ENCODE measurements around the gene TTC7B.
"Not testable (repeated sequence)": the region's sequence is repeated elsewhere in the genome, so short reads cannot be mapped to it uniquely, and the experiment has no call there.

The TTC7B gene

DNA sequence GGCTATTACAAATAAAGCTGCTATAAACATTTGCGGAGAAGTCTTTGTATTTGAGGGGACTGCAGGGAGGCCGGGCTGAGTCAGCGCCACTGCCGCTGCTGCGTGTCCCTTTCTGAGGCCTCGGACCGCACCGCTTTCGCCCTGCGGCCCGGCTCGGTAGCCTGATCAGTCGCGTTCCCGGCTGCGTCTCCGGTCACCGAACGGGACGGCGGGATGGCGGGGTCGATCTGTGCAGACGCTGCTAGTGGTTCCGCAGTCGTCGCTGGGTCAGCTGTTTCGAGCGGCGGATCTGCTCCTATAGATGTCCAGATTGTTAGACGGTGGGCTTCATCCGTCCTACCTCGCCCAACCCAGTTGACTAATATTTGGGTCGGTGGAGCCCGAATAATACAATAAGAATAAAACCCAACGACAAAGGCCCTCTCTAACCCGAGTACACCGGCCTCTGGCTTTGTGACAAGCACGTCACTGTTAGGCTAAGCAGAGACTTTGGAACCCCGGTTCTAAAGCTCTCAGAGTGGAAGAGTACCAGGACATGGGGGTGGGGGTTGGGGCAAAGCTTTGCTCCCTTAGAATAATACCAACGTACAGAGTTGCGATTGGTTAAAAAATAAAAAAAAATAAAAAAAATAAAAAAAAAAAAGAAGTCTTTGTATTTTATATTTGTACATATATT lies 290.7 kb downstream of the TTC7B start:
- not testable (repeated sequence) for DNase-seq (ENCODE audit: low read depth in 2 of 2)

DNA sequence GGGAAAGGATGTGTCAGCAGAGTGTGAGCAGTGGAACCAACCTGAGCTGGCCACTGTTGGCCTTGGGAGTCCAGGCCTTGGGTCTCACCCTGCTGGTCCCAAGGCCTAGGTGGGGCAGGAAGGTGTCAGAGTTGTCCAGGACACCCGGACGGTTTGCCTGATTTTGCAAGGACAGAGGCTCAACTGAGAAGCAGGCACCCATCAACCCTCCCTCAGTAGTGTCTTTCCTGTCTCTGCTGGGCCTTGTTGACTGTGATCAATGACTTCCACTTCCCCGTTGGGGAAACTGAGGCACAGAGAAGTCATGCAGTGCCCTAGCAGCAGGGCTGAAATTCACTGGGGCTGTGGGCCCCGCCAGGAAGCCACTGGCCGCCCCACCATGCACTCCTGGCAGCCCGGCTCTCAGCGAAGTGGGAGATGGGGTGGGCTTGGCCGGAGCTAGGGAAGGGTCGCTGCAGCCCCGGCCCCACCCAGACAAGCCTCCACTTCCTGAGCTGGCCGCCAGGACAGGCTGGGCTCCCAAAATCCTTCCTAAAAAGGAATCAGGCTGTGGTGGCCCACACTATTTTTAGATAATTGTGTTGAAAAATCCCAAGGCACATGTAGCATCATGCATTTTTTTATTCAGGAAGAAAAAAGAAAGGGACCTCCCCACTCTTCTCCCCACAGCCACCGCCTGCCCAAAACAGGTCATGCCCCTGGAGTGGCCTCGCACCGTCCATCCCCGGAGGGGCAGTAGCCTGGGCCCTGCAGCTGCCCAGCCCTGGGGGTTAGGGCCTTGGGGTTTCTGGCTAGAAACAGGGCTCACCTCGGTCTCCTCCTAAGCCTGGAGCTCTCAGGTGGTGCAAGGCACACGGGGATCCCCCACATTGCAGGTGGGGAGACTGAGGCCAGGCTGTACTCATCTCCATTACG lies 292.0 kb downstream of the TTC7B start:
- DNase-seq (ENCODE audit: low read depth in 2 of 2), result no peak

DNA sequence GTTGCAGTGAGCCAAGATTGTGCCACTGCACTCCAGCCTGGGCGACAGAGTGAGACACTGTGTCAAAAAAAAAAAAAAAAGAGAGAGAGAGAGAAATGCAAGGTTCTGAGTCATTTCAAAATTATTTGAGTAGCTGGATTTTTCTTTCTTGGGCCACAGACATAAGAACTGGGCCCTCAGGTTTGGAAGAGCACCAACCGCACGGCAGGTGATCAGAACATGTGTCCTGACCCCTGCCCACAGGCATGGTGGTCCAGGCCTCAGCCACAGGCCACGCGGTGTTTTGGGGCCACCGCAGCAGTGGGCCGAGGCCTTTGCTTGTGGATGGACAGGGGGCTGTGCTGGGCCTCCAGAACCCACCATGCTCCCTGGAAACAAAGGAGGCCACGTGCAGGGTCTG lies 292.7 kb downstream of the TTC7B start:
- no peak for DNase-seq (ENCODE audit: low read depth in 2 of 2)

DNA sequence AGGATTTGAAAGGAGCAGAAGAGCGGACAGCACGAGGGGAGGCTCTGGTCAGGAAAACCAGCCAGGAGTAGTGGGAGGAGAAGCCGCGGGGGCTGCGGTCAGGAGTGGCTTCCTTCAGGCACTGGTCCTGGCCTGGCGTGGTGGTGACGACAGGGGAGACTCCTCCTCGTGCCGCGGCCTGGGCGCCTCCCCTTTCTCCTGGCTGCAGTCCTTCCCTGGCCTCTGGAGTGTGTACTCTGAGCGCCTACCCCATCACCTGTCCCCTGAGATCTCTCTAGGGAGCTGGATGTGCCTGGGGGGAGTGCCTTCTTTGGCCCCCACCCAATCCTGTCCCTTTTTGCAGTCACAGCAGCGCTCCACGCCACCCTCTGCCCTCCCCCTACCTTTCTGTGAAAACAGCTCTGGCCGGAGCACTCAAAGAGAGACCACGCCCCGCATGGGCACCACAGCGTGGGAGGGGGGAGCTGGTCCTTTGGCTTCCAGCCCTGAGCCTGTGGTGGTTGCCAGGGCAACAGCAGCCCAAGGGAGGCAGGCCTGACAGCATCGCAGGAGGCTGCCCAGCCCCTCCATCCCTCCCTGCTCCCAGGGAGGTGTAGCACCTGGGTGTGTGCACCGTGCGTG lies 293.5 kb downstream of the TTC7B start:
- DNase-seq (ENCODE audit: low read depth in 2 of 2), result no peak

DNA sequence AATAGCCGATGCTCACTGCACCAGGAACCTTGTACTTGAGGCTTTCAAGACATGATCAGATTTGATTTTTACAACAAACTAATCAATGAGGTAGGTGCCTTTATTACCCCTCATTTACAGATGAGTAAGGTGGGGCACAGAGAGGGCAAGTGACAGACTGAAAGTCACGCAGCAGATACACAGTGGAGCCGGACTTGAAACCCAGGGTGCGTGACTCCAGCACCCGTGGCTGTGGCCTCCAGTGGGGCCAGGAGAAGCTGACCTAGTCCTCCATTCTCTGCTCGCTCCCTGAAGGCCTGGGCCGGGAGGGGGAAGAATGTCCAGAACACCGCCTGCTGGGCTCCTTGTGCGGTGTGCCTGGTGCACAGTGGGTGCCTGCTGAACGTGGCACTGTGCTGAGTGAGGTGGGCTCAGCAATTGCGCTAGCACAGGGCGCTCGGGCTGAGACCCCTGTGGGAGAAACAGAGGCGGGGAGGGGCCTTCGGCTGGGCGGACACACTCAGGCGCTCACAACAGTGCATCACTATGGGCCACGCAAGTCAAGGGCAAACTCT lies 294.2 kb downstream of the TTC7B start:
- no peak for DNase-seq (ENCODE audit: low read depth in 2 of 2)

DNA sequence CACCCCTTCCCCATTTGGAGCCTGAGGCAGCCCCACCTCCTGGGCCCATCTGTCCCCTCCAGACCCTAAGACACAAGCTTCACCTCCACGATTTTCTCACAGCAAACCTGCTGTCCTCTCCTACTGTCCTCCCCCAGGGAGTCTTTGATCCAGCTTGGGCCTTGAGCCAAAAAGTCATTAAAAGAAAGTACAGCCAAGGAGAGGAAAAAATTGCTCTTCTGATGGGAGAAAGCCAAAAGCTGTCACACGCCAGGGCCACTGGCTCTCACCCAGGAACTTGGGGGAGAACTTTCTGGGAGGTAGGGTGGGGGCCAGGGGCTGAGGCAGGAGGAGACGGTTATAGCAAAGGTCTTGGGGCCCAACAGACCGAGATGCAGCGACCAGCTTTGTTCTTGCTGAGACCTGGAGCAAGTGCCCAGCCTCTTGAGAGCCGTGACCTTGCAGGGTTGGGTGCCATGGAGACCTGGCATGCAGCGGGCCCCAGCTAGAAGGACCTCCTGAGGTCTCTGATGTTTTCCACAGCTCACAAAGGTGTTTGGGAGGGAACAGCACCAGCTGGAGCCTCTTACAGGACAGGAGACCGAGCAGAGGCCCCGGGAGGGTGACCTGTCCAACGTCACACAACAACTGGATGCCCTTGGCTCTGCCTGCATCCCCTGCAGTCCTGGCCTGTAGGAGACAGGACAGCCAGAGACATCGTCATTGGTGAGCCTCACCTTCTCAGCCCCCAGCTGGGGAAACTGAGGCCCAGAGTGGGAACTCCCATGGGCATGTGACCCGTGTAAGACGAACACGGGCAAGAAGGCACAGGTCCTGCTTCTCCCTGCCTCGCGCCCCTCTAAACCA lies 294.9 kb downstream of the TTC7B start:
- no peak for DNase-seq (ENCODE audit: low read depth in 2 of 2)

DNA sequence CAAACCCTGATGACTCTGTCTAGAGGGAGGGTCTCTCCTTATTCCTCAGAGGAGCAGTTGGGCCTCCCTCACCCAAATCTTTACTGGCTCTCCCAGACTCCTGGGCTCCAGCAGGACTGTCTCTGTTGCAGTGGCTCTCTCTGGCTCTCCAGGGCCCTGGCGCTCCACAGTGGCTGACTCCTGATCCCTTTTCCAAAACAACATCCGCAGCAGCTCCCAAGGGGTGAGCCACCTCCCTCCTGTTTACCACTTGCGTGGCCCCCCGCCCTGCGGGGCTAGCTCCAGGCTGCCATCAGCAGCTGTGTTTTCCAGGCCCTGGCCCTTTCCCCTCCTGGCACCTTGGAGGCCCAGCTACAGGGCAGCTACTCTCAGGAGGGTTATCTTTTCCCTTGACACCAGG lies 295.9 kb downstream of the TTC7B start:
- no peak for DNase-seq (ENCODE audit: low read depth in 2 of 2)

DNA sequence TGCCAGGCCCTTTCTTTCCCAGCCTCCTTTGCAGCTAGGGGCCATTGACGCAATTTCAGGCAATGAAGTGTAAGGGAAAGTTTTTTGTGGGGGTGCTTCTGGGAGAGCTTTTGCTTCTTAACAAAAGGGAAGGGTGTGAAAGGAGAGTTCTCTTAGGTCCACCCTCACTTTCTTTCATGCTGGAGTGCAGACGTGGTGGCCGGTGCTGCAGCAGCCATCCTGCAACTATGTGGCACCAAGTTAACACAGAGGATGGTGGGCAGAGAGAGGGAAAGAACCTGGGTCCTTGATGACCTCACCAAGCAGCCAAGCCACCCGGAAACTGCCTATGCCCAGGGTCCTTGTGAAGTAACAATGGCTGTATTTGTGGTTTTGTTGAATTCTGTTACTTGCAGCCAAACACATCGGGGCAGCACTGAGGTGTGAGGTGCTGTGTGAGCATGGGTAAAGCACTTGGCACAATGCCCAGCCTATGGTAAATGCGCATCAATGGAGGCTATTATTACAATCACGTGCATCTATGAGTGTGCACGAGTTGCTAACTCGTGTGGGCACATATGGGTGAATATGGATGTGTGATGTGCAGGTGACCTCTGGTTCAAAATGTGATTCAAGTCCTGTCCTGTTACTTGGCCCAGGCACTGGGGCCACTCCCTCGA lies 296.8 kb downstream of the TTC7B start:
- DNase-seq (ENCODE audit: low read depth in 2 of 2), result no peak

DNA sequence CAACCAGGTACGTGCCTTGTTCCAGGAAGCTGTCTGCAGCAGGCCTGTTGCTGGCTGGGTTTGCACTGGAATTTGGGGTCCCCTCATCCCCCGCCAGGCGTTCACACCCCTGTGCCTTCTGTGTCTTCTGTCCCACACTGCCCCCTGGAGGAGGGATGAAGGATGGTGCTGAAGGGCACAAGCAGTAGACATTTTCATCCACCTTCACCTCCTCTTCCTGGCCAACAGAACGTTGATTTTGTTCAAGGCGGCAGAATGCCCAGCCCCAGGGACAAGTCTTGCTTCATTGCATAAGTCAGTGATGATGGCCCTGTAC lies 297.3 kb downstream of the TTC7B start:
- DNase-seq (ENCODE audit: low read depth in 2 of 2), result peak; percentile 4 to 23

DNA sequence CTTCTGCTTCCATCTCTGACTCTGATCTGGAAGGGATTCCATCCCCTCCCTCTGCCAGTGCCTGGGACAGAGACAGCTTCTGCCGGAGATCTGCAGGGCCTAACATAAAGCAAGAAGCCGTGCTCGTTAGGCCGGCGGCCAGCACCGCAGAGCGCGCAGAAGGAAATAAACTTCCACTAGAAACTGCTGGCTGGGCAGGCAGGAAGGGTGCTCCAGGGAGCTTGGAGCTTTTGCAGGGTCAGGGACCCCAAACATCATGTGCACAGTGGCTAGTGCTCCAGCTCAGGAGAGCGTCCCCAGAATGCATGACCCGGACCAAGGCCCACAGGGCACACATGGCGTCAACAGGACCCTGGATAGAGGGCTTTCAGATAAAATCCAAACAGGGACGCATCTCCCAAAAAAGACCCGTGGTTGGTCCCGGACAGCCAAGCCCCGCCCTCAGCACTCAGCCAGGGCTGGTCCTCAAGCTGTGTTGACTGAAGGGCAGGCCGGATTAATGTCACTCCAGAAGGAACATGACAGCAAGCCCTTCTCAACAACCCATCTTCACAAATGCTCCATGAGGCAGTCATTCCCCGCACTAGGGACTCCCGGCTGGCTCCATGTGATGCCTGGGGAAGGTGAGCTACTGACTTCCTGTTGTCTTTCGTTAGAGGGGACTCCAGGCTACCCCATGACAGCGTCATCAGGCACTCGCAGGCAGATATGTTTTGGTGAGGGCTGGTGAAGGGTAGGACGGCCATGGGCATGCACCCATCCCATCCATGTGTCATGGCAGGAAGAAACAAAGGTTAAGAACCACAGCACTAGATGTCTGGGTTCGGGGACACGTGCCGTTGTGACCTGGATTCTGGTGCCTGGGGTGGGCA lies 297.9 kb downstream of the TTC7B start:
- no peak for DNase-seq (ENCODE audit: low read depth in 2 of 2)

DNA sequence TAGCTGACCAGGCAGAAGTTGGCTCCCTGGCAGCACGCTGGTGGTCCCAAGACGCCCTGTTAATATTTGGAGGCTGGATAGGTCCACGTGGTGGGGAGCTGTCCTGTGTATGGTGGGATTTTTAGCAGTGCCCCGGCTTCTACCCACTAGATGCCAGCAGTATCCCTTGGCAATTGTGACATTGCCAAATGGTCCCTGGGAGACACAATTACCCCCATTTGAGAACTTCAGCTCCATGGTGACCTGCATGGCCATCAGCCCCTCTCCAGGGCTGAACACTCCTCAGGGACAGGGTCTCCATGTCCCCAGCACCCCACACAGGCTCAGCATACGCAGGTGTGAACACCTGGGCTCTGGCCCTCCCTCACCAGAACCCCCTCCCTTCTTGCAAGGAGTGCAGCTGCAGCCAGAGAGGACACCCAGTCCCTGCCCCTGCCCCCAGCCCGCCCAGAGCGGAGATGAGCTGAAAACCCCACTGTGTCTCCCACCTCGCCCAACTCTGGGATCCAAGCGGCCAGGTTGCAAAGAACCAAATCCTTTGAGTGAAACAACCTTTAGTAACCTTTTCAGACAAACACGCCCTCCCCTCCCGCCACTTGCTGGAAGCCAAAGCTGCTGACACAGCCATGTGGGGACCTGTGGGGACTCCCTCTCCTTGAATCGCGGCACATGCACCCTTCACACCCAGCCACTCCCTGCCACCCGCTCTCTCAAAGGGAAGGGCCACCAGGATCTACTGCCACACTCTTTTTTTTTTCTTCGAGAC lies 299.0 kb downstream of the TTC7B start:
- no peak for DNase-seq (ENCODE audit: low read depth in 2 of 2)

DNA sequence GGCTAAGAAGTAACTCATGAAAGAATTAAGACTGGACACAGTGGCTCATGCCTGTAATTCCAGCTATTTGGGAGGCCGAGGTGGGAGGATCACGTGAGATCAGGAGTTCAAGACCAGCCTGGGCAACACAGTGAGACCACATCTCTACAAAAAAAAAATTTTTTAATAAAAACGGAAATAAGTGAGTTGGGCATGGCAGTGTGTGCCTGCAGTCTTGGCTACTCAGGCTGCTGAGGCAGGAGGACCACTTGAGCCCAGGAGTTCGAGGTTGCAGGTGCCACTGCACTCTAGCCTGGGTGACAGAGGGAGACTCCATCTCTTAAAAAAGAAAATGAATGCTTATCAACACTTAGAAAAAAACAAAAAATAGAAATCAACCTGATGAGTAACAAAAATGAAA lies 301.7 kb downstream of the TTC7B start:
- no peak for DNase-seq (ENCODE audit: low read depth in 2 of 2)

DNA sequence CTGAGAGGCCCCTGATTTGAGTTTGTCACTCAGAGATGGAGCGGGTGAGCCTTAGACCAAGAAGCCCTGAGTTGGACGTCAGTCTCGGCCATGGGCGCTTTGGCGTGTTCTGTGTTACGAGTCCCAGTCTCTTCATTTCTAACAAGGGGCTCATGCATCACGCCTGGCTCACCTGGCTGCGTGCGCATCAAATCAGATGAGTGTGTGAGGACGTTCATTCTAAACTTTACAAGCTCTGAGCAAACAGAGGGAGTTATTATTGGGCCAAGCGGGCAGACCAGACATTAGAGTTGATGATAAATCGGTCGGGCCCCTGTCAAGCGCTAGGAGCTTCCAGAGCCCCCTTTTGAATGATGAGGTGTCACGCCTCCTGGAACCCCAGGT lies 302.2 kb downstream of the TTC7B start:
- no peak for DNase-seq (ENCODE audit: low read depth in 2 of 2)

DNA sequence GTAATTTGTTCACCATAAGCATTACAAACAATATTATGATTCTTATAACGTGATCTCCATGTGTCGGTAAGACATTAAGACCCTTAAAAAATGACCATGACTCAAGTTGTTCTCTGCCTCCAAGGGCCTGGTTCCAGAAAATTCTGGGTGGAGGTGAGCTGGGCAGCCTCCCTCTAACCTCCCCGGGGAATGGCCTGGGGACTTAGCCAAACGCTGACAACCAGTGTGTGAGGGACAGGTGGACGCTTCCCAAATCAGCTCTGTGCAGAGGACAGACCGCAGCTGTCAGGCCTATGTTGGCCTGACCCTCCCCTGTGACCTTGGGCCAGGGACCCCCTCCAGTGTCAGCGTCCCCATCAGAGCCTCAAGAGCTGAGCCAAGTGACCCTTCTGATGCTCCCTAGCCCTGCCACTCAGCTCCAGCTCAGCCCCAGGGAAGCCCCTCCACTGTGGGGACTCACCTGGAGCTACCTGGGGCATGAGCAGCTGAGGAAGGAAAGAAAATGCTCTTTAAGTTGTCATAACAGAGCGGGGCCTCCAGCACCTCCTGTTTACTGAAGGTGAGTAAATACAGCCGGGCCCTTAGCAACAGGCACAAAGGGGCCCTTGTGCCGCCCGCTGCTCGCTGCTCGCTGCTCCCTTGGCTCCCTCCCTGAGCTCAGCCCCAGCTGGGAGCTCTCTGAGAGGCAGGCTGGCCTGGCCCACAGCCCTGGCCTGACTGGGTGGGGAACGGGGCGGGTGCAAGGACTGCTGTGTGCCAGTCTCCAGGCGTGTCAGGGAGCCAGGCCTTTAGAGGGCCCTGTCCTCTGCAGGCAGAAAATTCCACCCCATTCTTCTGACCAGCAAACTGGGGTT lies 302.8 kb downstream of the TTC7B start:
- DNase-seq (ENCODE audit: low read depth in 2 of 2), result no peak

DNA sequence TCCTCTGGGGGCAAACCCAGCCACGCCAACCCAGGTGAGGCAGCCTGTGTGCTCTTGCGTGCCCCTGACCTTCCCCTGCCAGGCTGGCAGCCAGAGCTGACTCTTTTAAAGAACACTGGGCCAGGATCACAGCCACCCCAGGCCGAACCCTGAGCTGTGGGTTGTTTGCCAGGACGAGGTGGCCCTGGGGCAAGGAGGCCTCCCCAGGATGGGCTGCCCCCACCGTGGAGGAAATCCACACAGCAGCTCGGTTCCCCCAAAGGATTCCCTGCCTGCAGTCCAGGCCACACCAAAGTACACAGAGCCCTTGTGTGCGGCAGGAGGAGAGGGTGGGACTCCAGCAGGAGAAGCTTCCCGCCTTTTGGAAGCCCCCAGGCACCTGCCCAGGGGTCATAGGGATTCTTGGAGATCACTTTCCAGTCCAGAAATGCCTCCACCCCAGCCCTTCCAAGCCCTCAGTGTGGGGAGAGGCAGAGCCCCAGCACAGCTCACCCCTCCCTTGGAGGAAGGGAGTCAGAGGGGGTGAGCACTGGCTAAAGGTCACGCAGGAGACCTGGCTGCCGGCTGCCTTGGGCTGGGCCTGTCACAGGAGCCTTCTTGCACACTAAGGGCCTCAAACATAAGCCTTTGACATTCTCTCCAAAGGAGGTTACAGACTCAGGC lies 303.8 kb downstream of the TTC7B start:
- DNase-seq (ENCODE audit: low read depth in 2 of 2), result no peak

DNA sequence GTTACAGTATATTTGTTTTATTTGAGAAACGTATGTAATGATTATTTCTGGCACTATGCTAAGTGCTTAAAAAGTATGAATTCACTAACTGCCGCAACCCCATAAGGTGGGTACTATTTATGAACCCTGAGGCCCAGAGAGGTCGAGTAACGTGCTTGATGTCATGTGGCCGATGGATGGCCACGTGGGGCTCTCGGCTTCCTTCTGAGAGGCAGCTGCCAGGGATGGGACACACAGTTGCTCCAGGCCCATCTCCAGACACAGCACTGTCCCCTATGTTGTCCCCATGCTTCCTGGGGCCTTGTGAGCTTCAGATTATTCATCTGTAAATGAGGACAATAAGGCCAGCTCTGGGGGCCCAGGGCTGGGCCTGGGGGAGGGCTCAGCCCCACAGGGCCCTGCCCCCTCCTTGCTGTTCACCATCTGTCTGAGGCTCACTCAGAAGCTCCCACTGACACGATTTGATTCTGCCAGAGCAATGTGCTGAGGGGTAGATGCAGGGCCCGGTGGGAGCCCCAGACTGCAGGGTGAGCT lies 304.4 kb downstream of the TTC7B start:
- no peak for DNase-seq (ENCODE audit: low read depth in 2 of 2)

DNA sequence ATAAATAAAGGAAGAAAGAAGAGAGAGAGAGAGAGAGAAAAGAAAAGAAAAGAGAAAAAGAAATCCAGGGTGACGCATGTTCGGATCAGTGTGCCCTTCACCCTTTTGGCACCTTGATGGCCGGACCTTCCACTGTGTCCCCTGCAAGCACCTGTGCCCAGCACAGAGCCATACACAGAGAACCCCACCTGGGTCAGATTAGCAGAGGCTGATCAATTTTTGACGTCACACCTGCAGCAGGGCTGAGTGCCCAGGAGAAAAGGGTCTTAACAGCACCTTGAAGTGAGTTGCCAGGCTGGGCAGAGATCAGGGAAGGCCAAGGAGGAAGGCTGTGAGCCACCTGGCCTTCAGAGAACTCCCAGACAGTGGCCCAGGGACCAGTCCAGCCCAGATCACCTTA lies 305.0 kb downstream of the TTC7B start:
- no peak for DNase-seq (ENCODE audit: low read depth in 2 of 2)

DNA sequence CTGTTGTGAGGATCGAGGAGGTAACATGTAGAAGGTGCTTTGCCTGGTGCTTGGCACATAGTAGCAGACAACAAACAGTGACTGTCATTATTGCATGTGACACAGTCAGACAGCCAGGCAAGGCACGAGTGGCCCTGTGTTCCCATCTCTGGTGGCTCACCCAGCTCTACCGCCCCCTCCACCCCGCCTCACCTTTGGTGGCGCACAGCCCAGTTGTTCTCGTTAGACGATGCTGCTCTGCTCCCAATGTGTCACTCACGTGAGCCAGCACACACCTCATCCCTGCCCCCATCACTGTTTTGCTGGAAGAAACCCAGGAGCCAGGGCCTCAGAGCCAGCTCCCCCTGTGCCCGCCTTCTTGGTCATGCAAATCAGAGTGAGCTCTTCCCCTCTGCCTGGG lies 306.1 kb downstream of the TTC7B start:
- no peak for DNase-seq (ENCODE audit: low read depth in 2 of 2)
